HepG2 (cell line): ENCODE results near the gene LARP1. TPM values are rescaled to one million over a fixed set of nuclear protein-coding genes. Genes with fewer than 3 reads are reported as not detected.
A peak's percentile ranks its signal among the peaks of the same experiment; 100 is the strongest.

Experiments used
- ATAC-seq: fragments of 200-7000 bp; cut with Tn5 transposase; 3 replicates; pipeline ENCODE4 v1.9.1; 2020; ENCODE audit warnings: mild to moderate bottlenecking, moderate library complexity
- BruUV-seq: library from RNA; stranded (reverse); fragments of 400-500 nt; replicated peaks from 2 replicates; lab custom pipeline; 2021; lab: Mats Ljungman, UMichigan
- CTCF ChIA-PET: fragments of 300-600 bp; formaldehyde crosslinking; extraction: SDS; loops from one replicate; lab custom pipeline; 2021; ENCODE audit warnings: low total read pairs, inconsistent platforms, low intra/inter-chr PET ratio; lab: Yijun Ruan, JAX
- POLR2A ChIA-PET: fragments of 350-600 bp; sonication (Branson Sonifier 250); formaldehyde crosslinking; loops from one replicate; lab custom pipeline; 2020; ENCODE audit warnings: antibody characterized with exemption, inconsistent platforms; lab: Yijun Ruan, JAX
- DNase-seq: peaks from one replicate; pipeline ENCODE4 v3.0.0-alpha.2; 2015; ENCODE audit warnings: low spot score
- FAIRE-seq: peaks from 3 replicates; lab custom pipeline; 2011; peaks lifted over from hg19 to GRCh38; lab: Jason Lieb, UNC
- H2AFZ ChIP-seq: one replicate; pipeline ENCODE4 v1.6.1; 2011; ENCODE audit warnings: low read length, inconsistent platforms
- H3K27ac ChIP-seq: fragments of 300-600 bp; 3 replicates; pipeline ENCODE4 v1.8.0; 2011; ENCODE audit warnings: mixed run types, mild to moderate bottlenecking, mixed read lengths, low read length, inconsistent platforms; ENCODE audit not compliant: insufficient read depth; ENCODE audit errors: extremely low read length
- H3K27me3 ChIP-seq, 2 experiments: fragments of 200-600 bp in 1 of 2; 2 replicates in 1 of 2; 3 replicates in 1 of 2; pipeline versions ENCODE4 v1.6.0 to v1.8.0; 2011; ENCODE audit warnings: low read length in 2 of 2, mild to moderate bottlenecking in 2 of 2, moderate library complexity in 2 of 2, inconsistent platforms in 1 of 2; ENCODE audit not compliant: insufficient read depth in 2 of 2, control insufficient read depth in 1 of 2
- H3K36me3 ChIP-seq, 2 experiments: fragments of 200-600 bp in 1 of 2; replicated peaks in 1 of 2; 2 replicates in 1 of 2; 3 replicates in 1 of 2; pipeline versions ENCODE4 v1.5.1 to v1.8.0; 2011; ENCODE audit warnings: low read length in 2 of 2, inconsistent platforms in 1 of 2; ENCODE audit not compliant: insufficient read depth in 2 of 2, control insufficient read depth in 1 of 2
- H3K4me1 ChIP-seq: 2 replicates; pipeline ENCODE4 v1.5.1; 2012; ENCODE audit warnings: low read length, inconsistent platforms; ENCODE audit not compliant: insufficient read depth
- H3K4me2 ChIP-seq: 2 replicates; pipeline ENCODE4 v1.6.0; 2011; ENCODE audit warnings: low read depth, low read length, inconsistent platforms
- H3K4me3 ChIP-seq, 3 experiments: fragments of 200-600 bp in 1 of 3; sonication (generic), shearing (Covaris generic) in 1 of 3; replicated peaks in 1 of 3; 2 replicates each; pipeline ENCODE4 v1.5.1; 2011 to 2016; ENCODE audit warnings: low read length in 3 of 3, inconsistent platforms in 2 of 3, low read depth in 2 of 3, mild to moderate bottlenecking in 2 of 3, control low read depth in 1 of 3, mixed read lengths in 1 of 3; ENCODE audit not compliant: insufficient read depth in 1 of 3
- H3K79me2 ChIP-seq: one replicate; pipeline ENCODE4 v1.6.1; 2011; ENCODE audit warnings: low read length, inconsistent platforms; ENCODE audit not compliant: insufficient read depth
- H3K9ac ChIP-seq: 2 replicates; pipeline ENCODE4 v1.6.0; 2011; ENCODE audit warnings: mild to moderate bottlenecking, low read depth, low read length, inconsistent platforms; ENCODE audit not compliant: insufficient read depth
- H3K9me3 ChIP-seq: 2 replicates; pipeline ENCODE4 v1.5.1; 2012; ENCODE audit warnings: mild to moderate bottlenecking, low read length
- H4K20me1 ChIP-seq: 2 replicates; pipeline ENCODE4 v1.6.0; 2011; ENCODE audit warnings: inconsistent platforms, mild to moderate bottlenecking, low read length, moderate library complexity; ENCODE audit not compliant: insufficient read depth
- GPN1 ChIP-seq: sonication (generic); formaldehyde crosslinking; IDR thresholded peaks from 2 replicates; pipeline ENCODE4 v1.5.1; 2020; ENCODE audit warnings: missing genetic modification reagents, borderline replicate concordance
- POLR2G ChIP-seq: fragments of 200-400 bp; formaldehyde crosslinking; IDR thresholded peaks from 2 replicates; pipeline ENCODE4 v1.6.1; 2018; ENCODE audit warnings: mild to moderate bottlenecking, low read depth, low read length, moderate library complexity
- SNAPC2 ChIP-seq: sonication (generic); formaldehyde crosslinking; IDR thresholded peaks from 2 replicates; pipeline ENCODE4 v1.8.1; 2022; ENCODE audit warnings: mild to moderate bottlenecking, missing genetic modification reagents
- ZFP41 ChIP-seq: sonication (generic); formaldehyde crosslinking; IDR thresholded peaks from 2 replicates; pipeline ENCODE4 v1.4.0; 2020; ENCODE audit warnings: mild to moderate bottlenecking, missing genetic modification reagents, borderline replicate concordance
- ZFY ChIP-seq: sonication (generic); formaldehyde crosslinking; IDR thresholded peaks from 2 replicates; pipeline ENCODE4 v1.4.0; 2020; ENCODE audit warnings: missing genetic modification reagents
- ZNF672 ChIP-seq: sonication (generic); formaldehyde crosslinking; IDR thresholded peaks from 2 replicates; pipeline ENCODE4 v1.8.1; 2022; ENCODE audit warnings: missing genetic modification reagents
- ZNF75D ChIP-seq: sonication (generic); formaldehyde crosslinking; IDR thresholded peaks from 2 replicates; pipeline ENCODE4 v1.8.1; 2023; ENCODE audit warnings: missing genetic modification reagents, mild to moderate bottlenecking, borderline replicate concordance
- WGBS: methylation state at CpG from one replicate; pipeline ENCODE4 v1.1.6; 2017; ENCODE audit warnings: low lambda C conversion rate; 5-methylcytosine and 5-hydroxymethylcytosine counted together
- in situ Hi-C: cut with HindIII; loops from 2 replicates; pipeline ENCODE4 v1.10.0; 2017; ENCODE audit warnings: low pct_unique_long_range_greater_than_20kb; ENCODE audit not compliant: extremely low pct_ligation_motif_present
- intact Hi-C: fragments of 100-400 bp; cut with micrococcal nuclease; formaldehyde crosslinking; loops from one replicate; pipeline ENCODE4 v1.10.0; 2022; ENCODE audit not compliant: unreplicated experiment
- polyA plus RNA-seq, 8 experiments: library from polyadenylated mRNA; depleted of rRNA in 3 of 8; stranded (reverse) in 7 of 8; unstranded in 1 of 8; fragments of >200 nt; fragmentation: Illumina TruSeq in 4 of 8; extraction: Trizol in 4 of 8; gene quantifications; 2 replicates each; pipeline versions ENCODE4 v1.2.1 to v1.2.3, GENCODE V29; 2011 to 2016; ENCODE audit warnings: low read depth in 4 of 8, missing spikeins in 1 of 8, mixed read lengths in 1 of 8; ENCODE audit not compliant: insufficient read depth in 1 of 8
- total RNA-seq, 5 experiments: library from RNA; depleted of rRNA; stranded (reverse); fragments of >200 nt; fragmentation: Illumina TruSeq; extraction: Trizol; gene quantifications; 2 replicates each; pipeline ENCODE4 v1.2.3, GENCODE V29; 2016; ENCODE audit warnings: low read depth in 1 of 5
- TF ChIP-seq, protein P1 (sequence below), 2 experiments: sonication (generic) in 1 of 2; formaldehyde crosslinking in 1 of 2; IDR thresholded peaks; 2 replicates each; pipeline versions ENCODE4 v1.4.0 to v1.6.1; 2018 to 2020; ENCODE audit warnings: missing genetic modification reagents in 2 of 2, borderline replicate concordance in 1 of 2, low read depth in 1 of 2, mild to moderate bottlenecking in 1 of 2, missing biosample characterization in 1 of 2

Gene LARP1
- total and polyA plus RNA-seq, 2 of the 13 experiments (the other 11 are each of a cell fraction or from before 2014, with no cell fraction given), result 45.2 to 61.4 TPM

DNA sequence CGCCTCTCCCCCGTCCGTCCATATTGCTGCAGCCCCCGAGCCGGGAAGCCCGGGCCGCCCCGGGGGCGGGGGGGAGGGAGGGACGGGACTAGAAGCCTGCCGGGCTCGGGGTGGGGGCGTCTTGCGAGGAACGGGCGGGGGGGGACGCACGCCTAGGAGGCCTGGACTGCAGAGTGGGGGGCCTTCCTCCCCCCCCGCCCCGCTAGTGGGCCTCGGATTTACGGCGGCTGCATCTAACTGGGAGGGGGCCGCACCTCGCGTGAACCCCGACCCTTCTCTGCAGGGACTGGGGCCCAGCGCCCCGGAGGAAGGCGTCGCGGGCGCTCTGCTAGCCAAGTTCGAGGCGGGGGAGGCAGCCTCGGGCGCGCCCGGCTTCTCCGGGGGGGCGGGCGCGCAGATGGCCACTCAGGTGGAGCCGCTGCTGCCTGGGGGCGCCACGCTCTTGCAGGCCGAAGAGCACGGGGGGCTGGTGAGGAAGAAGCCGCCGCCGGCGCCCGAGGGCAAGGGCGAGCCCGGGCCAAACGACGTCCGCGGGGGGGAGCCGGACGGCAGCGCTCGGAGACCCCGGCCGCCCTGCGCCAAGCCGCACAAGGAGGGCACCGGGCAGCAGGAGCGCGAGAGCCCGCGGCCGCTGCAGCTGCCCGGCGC, at the start of gene LARP1 (continued):
- TF ChIP-seq, protein P1, sequence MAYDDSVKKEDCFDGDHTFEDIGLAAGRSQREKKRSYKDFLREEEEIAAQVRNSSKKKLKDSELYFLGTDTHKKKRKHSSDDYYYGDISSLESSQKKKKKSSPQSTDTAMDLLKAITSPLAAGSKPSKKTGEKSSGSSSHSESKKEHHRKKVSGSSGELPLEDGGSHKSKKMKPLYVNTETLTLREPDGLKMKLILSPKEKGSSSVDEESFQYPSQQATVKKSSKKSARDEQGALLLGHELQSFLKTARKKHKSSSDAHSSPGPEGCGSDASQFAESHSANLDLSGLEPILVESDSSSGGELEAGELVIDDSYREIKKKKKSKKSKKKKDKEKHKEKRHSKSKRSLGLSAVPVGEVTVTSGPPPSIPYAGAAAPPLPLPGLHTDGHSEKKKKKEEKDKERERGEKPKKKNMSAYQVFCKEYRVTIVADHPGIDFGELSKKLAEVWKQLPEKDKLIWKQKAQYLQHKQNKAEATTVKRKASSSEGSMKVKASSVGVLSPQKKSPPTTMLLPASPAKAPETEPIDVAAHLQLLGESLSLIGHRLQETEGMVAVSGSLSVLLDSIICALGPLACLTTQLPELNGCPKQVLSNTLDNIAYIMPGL (CRISPR knock-in tag; IDR thresholded peaks at IDR 0.05; ENCODE audit: borderline replicate concordance in 1 of 2, low read depth in 1 of 2), result peak in 1 of 2 experiments; percentile 13; a peak in 1 of 4 replicates
- TF ChIP-seq ZFY (CRISPR knock-in tag) (peak; percentile 50), GPN1 (CRISPR knock-in tag) (no peak), SNAPC2 (0 out of 2 replicates have a peak, but pooled peaks have one; percentile 1), ZNF75D (CRISPR knock-in tag) (no peak), ZNF672 (CRISPR knock-in tag) (peak; percentile 64; the same call in 1 of the 2 replicates), POLR2G (peak; percentile 36; the same call in 1 of the 2 replicates)
- TF ChIP-seq, all 625 proteins: peak for 52

DNA sequence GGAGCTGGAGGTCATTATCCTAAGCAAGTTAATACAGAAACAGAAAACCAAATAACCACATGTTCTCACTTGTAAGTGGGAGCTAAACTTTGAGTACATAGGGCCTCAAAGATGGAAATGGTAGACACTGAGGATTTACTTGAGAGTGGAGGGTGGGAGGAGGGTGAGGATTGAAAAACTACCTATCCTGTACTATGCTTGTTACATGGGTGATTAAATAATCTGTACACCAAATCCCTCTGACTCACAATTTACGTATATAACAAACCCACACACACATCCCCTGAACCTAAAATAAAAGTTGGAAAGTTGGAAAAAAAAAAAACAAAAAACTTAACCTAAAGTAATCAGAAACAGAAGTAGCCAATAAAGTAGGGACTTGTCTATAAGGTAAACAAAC, 48.8 kb upstream of the LARP1 start:
- ChIA-PET POLR2A (no interaction called here), CTCF (no interaction called here)
- H4K20me1 ChIP-seq, result no peaks in the 10 kb centered on the region
- intact Hi-C loops (no loop called here), in situ Hi-C loops (no loop called here)
- BruUV-seq, result no TSS peak
- 100% methylated on average over 1 of the region's 1 CpG for WGBS
- no peaks in the 10 kb centered on the region for H3K79me2 ChIP-seq
- H2AFZ ChIP-seq, result no peak overlapping the region
- no peaks in the 10 kb centered on the region for H3K27me3 ChIP-seq
- H3K27ac ChIP-seq, result no peak overlapping the region
- H3K4me2 ChIP-seq, result no peak overlapping the region
- no peak overlapping the region for H3K4me3 ChIP-seq
- no peak overlapping the region for H3K9ac ChIP-seq
- no peaks in the 10 kb centered on the region for H3K9me3 ChIP-seq
- DNase-seq, result no peak
- H3K36me3 ChIP-seq, result no peaks in the 10 kb centered on the region
- H3K4me1 ChIP-seq, result peaks cover 55% of the 10 kb centered on the region
- FAIRE-seq, result no peak
- ATAC-seq, result no peak
- TF ChIP-seq ZFP41 (CRISPR knock-in tag), result no peak
